ENCODE measurements around the gene ZMIZ1. TPM values are rescaled to one million over a fixed set of nuclear protein-coding genes. Genes with fewer than 3 reads are reported as not detected.

ZMIZ1 gene
- total RNA-seq, 1 experiment from 2014 or later = 34.2 TPM

GRCh38 chr10:79133416-79133815 is 64.7 kb downstream of the ZMIZ1 start:
- no TSS peak for BruUV-seq (replicated peaks)
- H3K4me1 ChIP-seq (ENCODE audit: control insufficient read depth, insufficient read depth, low read length) = peaks cover 38% of the 10 kb centered on the region

GRCh38 chr10:79135790-79136189 is 67.0 kb downstream of the ZMIZ1 start:
- no peaks in the 10 kb centered on the region for H3K9me3 ChIP-seq (ENCODE audit: control insufficient read depth, insufficient read depth, low read depth, low read length)
- ChIA-PET CTCF (no interaction called here), POLR2A (no interaction called here)
- TF ChIP-seq CTCF (IDR thresholded peaks at IDR 0.05) (no peak), REST (IDR thresholded peaks at IDR 0.05; ENCODE audit: insufficient read depth in 1 of 2, low read depth in 2 of 2, low read length in 1 of 2) (no peak), POLR2AphosphoS5 (IDR thresholded peaks at IDR 0.05; ENCODE audit: low read depth, low read length) (no peak), TCF7L2 (IDR thresholded peaks at IDR 0.05; ENCODE audit: low read depth, low read length) (no peak), SIN3A (IDR thresholded peaks at IDR 0.05; ENCODE audit: borderline replicate concordance, insufficient read depth, low read depth, low read length) (no peak)
- H3K36me3 ChIP-seq (ENCODE audit: control insufficient read depth, insufficient read depth, low read length) = no peaks in the 10 kb centered on the region
- H3K4me3 ChIP-seq (ENCODE audit: low read depth in 2 of 2, low read length in 2 of 2) = no peak overlapping the region
- no peaks in the 10 kb centered on the region for H3K27me3 ChIP-seq (ENCODE audit: control insufficient read depth, insufficient read depth, low read length)
- ATAC-seq (no peak), DNase-seq (ENCODE audit: low read depth, low spot score) (no peak)
- intact Hi-C loops (cut with micrococcal nuclease; ENCODE audit: unreplicated experiment) = no loop called here
- no TSS peak for BruUV-seq (replicated peaks)
- in situ Hi-C loops (cut with HindIII; ENCODE audit: low pct_unique_long_range_greater_than_20kb, low sequenced_read_pairs) = no loop called here
- peaks cover 15% of the 10 kb centered on the region for H3K4me1 ChIP-seq (ENCODE audit: control insufficient read depth, insufficient read depth, low read length)
- H3K27ac ChIP-seq (ENCODE audit: low read length) = no peak overlapping the region

More at GRCh38 chr10:79133416-79133815, 64.7 kb downstream of the ZMIZ1 start:
- ChIA-PET CTCF (no interaction called here), POLR2A (interaction anchor here (0.5 kb wide), 1 partner anchor 37 kb away, joined by 3 read pairs; no protein-coding TSS in a partner anchor)
- DNase-seq (ENCODE audit: low read depth, low spot score) (no peak), ATAC-seq (no peak)
- H3K27me3 ChIP-seq (ENCODE audit: control insufficient read depth, insufficient read depth, low read length) = no peaks in the 10 kb centered on the region
- H3K4me3 ChIP-seq (ENCODE audit: low read depth in 2 of 2, low read length in 2 of 2) = no peak overlapping the region
- H3K9me3 ChIP-seq (ENCODE audit: control insufficient read depth, insufficient read depth, low read depth, low read length) = no peaks in the 10 kb centered on the region
- H3K36me3 ChIP-seq (ENCODE audit: control insufficient read depth, insufficient read depth, low read length) = no peaks in the 10 kb centered on the region
- intact Hi-C loops (cut with micrococcal nuclease; ENCODE audit: unreplicated experiment) = no loop called here
- in situ Hi-C loops (cut with HindIII; ENCODE audit: low pct_unique_long_range_greater_than_20kb, low sequenced_read_pairs) = no loop called here
- H3K27ac ChIP-seq (ENCODE audit: low read length) = no peak overlapping the region
- no peak for TF ChIP-seq SIN3A (IDR thresholded peaks at IDR 0.05; ENCODE audit: borderline replicate concordance, insufficient read depth, low read depth, low read length)
- TF ChIP-seq REST (IDR thresholded peaks at IDR 0.05; ENCODE audit: insufficient read depth in 1 of 2, low read depth in 2 of 2, low read length in 1 of 2) = no peak
- TF ChIP-seq TCF7L2 (IDR thresholded peaks at IDR 0.05; ENCODE audit: low read depth, low read length) = no peak
- TF ChIP-seq POLR2AphosphoS5 (IDR thresholded peaks at IDR 0.05; ENCODE audit: low read depth, low read length) = no peak
- TF ChIP-seq CTCF (IDR thresholded peaks at IDR 0.05) = no peak
